ENCODE results near the gene COL25A1.
"Not testable (repeated sequence)": the region's sequence is repeated elsewhere in the genome, so short reads cannot be mapped to it uniquely, and the experiment has no call there.

COL25A1 gene

DNA sequence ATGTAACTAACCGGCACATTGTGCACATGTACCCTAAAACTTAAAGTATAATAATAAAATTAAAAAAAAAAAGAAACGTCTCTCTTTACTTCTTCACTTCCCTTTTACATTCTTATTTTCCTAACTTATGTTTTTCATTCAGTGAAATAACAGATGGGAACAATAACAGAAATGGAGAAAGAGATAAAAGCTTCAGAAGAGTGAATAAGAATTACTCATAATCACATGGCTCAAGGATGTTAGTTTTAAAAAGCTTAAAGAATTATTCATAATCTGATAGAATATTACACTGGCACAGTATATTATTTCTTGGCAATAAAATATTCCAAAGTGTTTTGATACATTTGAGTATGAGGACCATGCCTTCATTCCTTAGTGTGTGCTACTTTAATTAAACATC is 175.6 kb downstream of the COL25A1 start:
- no peak for DNase-seq (ENCODE audit: low spot score)

DNA sequence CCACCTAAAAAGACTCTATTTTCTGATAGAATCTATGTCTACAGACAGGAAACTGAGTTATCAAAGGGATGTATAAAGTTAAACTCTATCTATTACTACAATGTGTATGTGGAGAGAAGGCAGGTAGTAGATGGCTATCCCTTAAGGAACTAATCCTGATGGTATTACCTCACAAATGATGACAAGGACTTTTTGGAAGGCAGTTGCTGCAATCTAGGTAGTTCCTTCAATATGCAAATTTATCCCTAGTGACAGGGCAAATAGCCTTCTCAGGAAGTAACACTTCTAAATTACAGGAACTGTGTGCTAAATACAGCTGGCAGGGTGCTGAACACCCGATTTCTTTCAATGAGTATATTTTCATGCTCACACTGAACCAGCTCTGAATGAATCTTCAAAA is 177.4 kb downstream of the COL25A1 start:
- DNase-seq (ENCODE audit: low spot score) = no peak

DNA sequence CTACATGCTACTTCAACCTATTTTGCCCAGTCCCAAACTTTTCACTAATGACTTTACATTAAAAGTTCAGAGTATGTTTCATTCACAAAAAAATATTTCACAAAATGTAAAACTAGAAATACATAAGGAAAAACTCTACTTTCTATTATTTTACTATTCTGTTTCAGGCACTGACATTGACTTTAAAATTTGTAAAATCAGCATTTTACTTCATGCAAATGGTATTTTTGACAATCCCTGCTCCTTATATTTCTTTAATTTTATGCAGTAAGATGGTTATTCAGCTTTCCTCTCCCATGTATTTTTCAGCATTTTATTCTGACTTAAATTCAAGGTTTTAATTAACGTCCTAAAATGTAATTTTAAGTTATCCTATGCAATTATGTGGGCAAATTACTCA is 178.5 kb downstream of the COL25A1 start:
- DNase-seq (ENCODE audit: low spot score) = no peak

DNA sequence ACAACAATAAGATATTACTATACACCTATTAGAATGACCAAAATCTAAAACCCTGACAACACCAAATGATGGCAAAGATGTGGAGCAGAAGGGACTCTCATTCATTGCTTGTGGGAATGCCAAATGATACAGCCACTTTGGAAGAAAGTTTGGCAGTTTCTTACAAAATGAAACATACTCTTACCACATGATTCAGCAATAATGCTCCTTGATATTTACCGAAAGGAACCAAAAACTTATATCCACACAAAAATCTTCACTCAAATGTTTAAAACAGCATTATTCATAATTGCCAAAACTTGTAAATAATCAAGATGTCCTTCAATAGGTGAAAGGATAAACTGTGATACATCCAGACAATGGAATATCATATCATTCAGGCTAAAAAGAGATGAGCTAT is 180.9 kb downstream of the COL25A1 start:
- no peak for DNase-seq (ENCODE audit: low spot score)

DNA sequence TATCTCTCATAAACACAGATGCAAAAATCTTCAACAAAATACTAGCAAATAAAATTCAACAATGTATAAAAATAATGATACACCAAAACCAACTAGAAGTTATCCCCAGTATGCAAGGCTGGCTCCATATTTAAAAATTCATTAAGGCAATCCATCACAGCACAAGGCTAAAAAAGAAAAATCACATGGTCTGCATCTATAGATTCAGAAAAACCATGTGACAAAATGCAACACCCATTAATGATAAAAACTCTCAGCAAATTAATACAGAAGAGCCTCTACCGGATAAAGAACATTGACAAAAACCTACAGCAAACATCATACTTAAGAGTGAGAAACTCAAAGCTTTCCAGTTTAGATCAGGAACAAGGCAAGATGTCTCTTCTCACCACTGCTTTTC is 182.6 kb downstream of the COL25A1 start:
- no peak for DNase-seq (ENCODE audit: low spot score)

DNA sequence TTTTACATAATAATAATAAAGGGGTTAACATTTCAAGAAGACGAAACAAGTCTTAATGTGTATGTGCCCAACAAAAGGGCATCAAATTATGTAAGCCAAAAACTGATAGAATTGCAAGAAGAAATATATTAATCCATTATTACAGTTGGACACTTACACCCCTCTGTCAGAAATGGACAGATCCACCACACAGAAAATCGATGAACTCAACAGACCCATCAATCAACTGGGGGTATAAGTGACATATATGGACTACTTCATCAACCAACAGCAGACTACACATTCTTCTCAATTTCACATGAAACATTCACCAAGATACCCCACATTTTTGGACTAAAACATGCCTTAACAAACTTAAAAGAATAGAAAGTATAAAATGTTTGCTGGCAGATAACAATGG is 183.8 kb downstream of the COL25A1 start:
- no peak for DNase-seq (ENCODE audit: low spot score)

DNA sequence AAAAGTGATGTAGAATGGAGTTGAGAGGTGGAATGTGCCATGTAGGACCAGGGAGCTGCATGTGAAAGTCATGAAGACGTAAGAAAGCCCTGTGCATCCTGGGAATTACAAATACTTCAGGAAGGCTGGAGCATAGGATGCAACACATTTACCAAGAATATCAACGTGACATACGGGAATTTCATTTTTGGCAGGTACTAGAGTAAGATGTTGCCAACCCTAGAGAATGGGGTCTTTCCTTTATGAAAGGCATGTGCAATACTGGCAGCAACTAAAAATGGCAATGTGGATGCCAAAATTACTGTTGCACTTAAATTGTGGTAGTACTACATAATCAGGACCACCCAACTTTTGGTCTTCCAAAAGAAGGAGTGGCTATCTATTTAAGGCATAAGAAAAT is 188.0 kb downstream of the COL25A1 start:
- DNase-seq (ENCODE audit: low spot score) = no peak

DNA sequence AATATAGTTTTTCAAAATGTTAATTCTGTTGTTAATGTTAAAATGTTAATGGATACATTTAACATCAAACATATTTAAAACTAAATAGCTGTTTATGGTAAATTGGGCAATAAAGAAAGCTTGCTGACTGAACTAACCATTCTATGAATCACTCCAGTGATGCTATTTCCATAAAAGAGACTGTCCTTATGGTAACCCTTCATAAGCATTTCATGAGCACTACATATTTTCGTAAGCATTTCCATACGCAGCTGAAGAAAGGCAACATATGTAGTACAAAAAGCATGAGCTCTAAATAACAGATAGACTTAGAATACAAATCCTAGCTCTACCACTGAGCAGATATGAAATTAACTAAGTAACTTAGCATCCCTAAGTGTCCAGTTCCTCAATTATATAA is 188.9 kb downstream of the COL25A1 start:
- no peak for DNase-seq (ENCODE audit: low spot score)

DNA sequence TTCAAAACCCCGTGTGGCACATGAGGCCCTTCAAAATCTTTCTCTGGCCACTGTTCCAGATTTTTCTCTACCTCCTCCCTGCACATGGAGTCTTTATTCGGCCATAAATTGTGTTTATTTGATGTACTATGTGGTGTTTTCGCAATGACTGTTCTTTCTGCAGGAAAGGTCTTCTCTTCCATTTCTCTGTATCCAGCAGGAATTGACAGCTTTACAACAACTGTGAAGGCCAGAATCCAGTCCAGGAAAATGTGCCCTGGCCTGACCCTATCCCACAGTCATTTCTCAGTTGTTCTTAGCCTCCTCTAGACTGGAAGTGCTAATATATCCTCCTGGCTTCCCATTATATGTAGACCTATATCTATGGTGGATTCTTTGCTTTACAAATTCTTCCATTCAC is 191.4 kb downstream of the COL25A1 start:
- DNase-seq (ENCODE audit: low spot score) = no peak

DNA sequence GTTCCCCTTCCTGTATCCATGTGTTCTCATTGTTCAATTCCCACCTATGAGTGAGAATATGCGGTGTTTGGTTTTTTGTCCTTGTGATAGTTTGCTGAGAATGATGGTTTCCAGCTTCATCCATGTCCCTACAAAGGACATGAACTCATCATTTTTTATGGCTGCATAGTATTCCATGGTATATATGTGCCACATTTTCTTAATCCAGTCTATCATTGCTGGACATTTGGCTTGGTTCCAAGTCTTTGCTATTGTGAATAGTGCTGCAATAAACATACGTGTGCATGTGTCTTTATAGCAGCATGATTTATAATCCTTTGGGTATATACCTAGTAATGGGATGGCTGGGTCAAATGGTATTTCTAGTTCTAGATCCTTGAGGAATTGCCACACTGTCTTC is 194.2 kb downstream of the COL25A1 start:
- DNase-seq (ENCODE audit: low spot score) = not testable (repeated sequence)

DNA sequence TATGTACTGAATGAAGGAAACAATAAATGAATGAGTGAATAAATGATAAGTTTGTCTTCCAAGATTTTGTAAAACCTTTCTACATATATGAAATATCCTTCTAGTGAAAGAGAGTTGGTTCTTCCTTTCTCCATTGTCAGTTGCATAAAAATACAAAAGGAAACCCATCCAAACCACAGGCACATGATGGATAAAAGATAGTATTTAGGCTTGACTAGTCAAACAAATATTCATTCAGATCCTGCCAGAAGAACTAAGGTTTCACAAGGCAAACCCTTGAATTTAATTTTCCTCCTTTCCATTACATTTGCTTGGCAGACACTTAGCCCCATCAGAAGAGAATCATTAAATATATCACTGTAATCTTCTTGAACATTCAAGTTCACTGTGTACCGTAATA is 208.4 kb downstream of the COL25A1 start:
- DNase-seq (ENCODE audit: low spot score) = no peak

DNA sequence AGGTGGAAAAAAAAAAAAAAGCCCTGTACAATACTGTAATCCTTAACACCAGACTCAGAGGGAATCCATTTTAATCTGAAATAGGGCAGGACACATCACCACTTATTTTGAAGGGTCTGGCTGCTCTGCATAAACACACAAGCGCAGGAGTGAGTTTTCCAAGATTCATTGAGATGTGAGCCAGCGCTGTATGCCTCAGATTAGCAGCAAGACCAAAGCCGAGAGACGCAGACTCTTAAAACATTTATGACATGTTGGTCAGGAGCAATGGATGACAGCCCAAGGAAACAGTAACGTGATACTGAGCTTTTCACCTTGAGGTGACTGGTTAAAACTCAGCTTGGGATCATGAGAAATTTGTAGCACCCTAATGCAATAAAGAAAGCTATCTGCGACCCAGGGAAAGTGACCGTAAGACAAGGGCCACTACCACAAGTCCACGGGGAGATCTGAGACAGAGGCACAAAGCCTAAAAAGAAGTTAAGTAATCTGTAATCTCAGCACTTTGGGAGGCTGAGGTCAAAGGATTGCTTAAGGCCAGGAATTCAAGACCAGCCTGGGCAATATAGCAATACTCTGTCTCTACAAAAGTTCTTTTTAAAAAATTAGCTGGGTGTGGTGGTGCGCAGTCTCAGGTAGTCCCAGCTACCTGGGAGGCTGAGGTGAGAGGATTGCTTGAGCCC is 210.6 kb downstream of the COL25A1 start:
- DNase-seq (ENCODE audit: low spot score) = no peak

DNA sequence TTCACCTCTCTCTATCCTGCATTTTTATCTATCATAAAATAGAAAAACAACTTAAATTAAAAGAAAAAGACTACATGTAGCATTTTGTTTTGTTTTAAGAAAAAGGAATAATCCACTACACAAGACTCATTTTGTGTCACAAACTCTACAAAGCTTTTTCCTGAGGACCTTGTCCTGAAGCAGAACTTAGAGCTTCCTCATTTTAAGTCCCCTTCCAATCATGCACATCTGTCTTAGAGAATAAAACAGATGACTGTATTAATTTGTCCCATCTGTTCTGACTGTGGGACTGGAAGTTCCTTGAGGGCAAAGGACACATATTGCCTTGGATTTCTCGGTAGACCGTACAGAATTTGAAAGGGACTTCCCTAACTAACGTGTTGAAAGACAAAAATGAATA is 218.5 kb downstream of the COL25A1 start:
- no peak for DNase-seq (ENCODE audit: low spot score)

DNA sequence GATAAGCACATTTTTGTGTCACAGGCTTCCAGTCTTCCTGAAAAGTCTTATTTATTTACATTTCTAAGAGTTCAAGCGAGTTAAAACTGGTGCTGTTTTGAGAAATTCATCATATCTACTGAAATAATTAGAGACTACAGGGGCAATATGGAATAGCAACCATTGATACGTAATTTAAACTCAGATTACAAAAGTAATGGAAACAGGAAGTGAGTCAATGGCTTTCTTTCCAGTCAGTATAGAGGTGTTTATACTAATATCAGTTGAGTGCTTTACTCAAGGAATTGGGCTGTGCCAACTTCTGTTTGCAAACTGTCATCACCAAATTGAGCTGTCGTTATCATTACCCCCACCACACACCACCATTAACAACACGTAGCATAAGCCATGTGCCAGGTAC is 222.7 kb downstream of the COL25A1 start:
- no peak for DNase-seq (ENCODE audit: low spot score)

DNA sequence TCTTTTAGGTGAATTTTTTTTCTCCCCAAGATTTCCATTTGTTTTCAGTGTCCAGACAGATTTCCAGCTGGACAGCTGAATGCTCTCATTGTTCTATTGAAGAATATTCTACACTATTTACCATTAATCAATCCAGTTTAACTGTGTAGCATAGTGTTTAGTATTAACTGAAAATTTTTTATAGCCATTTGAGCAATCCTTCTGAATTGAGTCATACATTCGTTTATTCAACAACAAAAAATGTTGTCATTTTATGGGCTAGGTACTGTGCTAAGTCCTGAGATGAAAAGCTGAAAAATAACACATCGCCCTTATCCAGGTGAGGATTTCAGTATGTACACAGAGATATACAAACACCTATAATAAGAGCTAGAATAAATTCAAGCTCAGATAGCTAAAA is 223.3 kb downstream of the COL25A1 start:
- DNase-seq (ENCODE audit: low spot score) = no peak

DNA sequence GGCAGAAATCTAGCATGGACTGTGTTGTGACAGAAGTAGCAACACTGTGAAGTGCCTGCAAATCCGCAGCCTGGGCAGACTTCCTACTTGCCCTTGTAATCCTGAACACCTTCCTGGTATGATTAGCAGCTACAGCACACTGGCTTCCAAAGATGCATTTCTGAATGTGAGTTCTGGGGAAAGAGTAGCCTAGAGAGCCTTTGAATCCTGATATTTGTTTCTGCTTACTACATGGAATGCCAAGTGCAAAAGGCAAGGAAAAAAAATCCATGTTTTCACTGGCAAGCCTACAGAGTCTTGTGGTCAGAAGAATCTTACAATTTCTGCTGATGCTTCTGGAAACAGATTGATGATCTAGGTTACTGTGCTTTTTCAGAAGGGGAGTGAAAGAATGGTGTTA is 223.7 kb downstream of the COL25A1 start:
- DNase-seq (ENCODE audit: low spot score) = no peak

DNA sequence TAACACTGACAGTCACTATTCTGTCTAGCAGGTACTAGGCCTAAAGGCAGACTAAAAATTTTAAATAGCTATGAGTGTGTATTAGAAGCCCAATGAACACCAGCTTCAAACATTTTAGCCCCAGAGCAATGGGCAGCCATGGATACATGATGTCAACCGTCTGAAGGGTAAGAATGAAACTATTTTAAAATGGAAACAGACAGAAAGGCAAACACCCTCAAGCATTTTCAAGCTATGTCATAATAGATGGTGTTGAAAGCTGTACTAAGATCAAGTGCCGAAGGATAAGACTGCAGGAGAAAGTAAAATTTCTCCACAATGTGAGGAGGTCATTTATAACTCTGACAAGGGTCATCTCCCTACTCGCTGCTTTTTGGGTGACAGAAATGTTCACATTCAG is 225.0 kb downstream of the COL25A1 start:
- no peak for DNase-seq (ENCODE audit: low spot score)

DNA sequence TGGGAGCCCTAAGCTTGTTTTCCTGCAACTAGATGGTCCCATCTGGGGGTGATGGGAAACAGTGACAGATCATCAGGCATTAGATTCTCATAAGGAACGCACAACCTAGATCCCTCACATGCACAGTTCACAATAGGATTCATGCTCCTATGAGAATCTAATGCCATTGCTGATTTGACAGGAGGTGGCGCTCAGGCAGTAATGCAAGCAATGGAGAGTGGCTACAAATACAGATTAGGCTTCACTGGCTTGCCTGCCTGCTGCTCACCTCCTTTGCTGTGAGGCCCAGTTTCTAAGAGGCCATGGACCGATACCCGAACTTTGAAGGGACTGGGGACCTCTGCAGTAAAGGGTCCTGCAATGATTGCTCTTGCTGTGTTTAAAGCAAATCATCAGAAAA is 225.7 kb downstream of the COL25A1 start:
- not testable (repeated sequence) for DNase-seq (ENCODE audit: low spot score)

DNA sequence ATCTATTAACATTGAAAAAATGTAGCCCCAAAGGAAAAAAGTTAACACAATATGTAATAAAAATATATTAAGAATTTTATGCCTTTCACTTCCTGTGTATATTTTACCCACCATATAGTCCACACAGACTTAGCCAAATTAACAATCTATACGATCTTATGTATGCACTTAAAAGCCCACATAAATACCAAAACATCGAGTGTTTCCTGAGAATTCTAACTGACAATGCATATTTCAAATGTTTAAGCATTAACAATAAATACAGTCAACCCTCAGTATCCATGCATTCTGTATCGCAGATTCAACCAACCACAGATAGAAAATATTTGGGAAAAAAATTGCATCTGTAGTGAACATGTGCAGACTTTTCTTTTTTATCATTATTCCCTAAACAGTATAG is 226.8 kb downstream of the COL25A1 start:
- DNase-seq (ENCODE audit: low spot score) = no peak

DNA sequence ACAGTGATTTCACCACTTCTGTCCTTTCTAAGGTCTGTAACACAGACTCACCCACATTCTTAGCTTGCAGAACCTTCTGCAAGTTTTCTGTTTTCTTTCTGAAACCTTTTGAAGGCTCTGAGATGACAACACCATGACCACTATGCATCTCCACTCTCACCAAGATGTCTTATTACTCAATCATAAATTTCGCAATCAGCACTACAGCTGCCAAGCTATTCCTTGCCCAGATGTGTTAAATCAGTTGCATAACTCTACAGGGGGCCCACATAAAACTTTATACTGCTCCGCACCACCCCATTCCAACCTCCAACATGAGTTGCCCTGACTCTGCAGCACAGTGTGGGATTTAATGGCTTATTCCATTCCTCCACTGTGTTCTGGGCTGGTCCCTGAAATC is 229.9 kb downstream of the COL25A1 start:
- DNase-seq (ENCODE audit: low spot score) = no peak

DNA sequence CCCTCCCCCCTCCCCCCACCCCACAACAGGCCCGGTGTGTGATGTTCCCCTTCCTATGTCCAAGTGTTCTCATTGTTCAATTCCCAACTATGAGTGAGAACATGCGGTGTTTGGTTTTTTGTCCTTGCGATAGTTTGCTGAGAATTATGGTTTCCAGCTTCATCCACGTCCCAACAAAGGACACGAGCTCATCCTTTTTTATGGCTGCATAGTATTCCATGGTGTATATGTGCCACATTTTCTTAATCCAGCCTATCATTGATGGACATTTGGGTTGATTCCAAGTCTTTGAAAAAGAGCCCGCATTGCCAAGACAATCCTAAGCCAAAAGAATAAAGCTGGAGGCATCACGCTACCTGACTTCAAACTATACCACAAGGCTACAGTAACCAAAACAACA is 231.8 kb downstream of the COL25A1 start:
- not testable (repeated sequence) for DNase-seq (ENCODE audit: low spot score)

DNA sequence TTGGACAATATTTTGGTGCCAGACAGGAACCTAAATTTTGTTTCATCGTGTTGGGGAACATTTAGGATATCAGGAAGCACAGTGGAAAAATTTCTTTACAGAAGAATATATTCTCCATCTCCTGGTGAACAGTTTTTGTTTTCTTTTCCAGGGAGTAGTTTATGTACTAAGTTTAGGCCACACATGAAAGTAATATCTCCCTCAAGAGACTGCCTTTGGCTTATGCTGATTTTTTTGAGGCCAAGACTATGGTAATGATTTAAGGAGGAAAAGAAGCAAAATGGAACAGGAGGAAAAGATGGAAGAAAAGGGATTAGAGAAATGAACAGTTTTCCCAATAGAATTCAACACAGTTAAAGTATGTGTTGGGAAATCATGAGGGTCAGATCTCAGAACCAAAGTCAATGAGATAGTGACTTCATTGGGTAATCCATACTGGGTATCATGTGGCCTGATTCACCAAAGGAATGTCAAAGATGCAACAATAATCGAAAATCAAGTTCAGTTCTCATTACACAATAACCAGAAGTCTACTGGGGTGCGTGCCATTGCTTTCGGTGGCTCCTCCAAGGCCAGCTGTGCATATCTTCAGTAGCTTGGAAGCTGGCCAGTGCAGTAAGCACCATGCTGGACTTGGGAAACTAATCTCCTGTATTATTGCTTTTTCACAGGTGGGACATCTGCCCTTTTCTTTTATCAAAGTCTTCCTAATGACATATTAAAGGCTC is 234.8 kb downstream of the COL25A1 start:
- no peak for DNase-seq (ENCODE audit: low spot score)

DNA sequence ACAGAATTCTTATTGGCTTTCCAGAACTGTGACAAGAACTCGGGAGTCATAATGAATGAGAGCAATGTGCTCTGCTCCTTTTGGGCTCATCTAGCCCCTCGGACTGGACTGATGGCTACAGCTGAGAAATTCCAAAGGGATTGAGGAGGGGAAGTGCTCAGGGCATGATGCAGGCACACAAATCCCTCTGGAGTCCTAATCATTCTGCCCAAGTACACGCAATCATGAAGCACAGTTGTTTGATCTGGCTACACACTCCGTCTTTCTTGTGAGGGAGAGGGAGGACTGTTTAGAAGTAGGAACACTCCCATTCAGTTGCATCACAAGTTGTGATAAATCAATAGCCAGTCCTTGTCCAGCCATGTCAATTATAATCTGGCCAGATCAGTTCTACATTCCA is 237.5 kb downstream of the COL25A1 start:
- no peak for DNase-seq (ENCODE audit: low spot score)

DNA sequence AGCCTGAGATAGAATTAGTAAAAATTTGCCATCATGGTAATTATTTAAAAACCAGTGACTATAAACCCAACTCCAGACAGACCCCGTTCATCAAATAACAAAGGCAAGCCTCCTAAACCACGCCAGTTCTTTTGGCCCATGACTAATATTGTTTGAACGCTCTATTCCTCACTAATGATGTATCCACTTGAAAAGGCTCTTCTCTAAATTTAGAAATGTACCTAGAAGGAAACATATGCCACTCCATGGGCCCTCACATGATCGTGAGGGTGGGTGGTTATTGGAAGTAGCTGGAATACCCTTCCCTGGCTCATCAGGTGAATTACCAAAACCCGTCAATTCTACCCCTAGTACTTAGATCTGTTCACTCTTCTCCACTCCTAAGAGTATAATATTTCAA is 249.2 kb downstream of the COL25A1 start:
- no peak for DNase-seq (ENCODE audit: low spot score)

Measured in SK-N-DZ (cell line).